ENCODE measurements around the gene ZNF438.

- TF ChIP-seq CTCF (conservative IDR thresholded peaks at IDR 0.05 in 1 of 2, IDR thresholded peaks at IDR 0.05 in 1 of 2; ENCODE audit: low read depth in 1 of 2, low read length in 2 of 2) (no peak), EZH2 (IDR thresholded peaks at IDR 0.05; ENCODE audit: low read length, missing control alignments) (no peak)
Measured at GRCh38 chr10:31004611-31005193, 27.0 kb downstream of the ZNF438 start.
